Measurements from ENCODE around the gene PCBP3. TPM values are rescaled to one million over a fixed set of nuclear protein-coding genes. Genes with fewer than 3 reads are reported as not detected.

PCBP3 gene
- total RNA-seq, 2 experiments from 2014 or later = 1.9 to 2.2 TPM

DNA sequence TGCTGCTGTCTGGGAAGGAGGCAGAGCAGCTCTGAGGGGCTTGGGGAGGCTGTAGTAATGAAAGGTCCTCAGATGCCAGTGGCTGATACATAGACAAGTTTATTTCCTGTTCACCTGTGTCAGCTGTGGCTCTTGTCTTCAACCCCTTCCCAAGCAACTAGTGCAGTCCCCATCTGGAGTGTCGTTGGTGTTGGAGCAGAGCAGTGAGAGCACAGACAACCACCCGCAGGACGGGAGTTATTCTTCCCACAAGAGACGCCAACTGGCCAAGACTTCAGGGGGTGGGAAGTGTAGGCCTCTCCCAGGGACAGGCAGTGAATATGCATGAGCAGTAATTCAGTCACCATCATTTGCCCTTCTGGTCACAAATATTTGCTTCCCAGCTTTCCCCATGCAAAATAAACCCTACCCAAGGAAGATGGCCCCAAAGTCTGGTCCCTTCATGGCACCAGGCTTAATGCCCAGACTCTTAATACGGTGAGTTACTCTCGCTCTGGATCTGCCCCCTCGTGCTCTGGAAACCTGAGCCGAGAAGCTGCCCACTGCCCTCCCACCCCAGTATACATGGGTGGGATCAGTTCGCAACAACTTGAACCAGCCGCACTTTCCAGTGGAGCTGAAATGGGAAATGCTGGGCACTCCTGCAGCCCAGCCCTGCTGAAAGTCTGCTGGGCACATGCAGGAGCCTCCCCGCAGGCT lies 184.5 kb downstream of the PCBP3 start:
- Mint-ChIP-seq H3K9me3 (peaks cover 3% of the 10 kb centered on the region), H3K27me3 (no peaks in the 10 kb centered on the region), H3K27ac (peak overlapping the region; percentile 50), H3K4me3 (no peak overlapping the region), H3K36me3 (ENCODE audit: low read depth) (no peaks in the 10 kb centered on the region), H3K4me1 (ENCODE audit: low read depth) (peaks cover 21% of the 10 kb centered on the region)
- no peak for DNase-seq
- CTCF ChIA-PET = interaction anchor here (1.6 kb wide), 1 partner anchor 95 kb away, joined by 4 read pairs; no protein-coding TSS in a partner anchor
- intact Hi-C loops (cut with micrococcal nuclease) = loop anchor here (10.0 kb wide), 3 partner anchors 133 to 533 kb away; no protein-coding TSS in a partner anchor
- POLR2A ChIA-PET = interaction anchor here (1.5 kb wide), 1 partner anchor 8 kb away, joined by 3 read pairs; no protein-coding TSS in a partner anchor
- no peak for ATAC-seq
- TF ChIP-seq, protein P1, sequence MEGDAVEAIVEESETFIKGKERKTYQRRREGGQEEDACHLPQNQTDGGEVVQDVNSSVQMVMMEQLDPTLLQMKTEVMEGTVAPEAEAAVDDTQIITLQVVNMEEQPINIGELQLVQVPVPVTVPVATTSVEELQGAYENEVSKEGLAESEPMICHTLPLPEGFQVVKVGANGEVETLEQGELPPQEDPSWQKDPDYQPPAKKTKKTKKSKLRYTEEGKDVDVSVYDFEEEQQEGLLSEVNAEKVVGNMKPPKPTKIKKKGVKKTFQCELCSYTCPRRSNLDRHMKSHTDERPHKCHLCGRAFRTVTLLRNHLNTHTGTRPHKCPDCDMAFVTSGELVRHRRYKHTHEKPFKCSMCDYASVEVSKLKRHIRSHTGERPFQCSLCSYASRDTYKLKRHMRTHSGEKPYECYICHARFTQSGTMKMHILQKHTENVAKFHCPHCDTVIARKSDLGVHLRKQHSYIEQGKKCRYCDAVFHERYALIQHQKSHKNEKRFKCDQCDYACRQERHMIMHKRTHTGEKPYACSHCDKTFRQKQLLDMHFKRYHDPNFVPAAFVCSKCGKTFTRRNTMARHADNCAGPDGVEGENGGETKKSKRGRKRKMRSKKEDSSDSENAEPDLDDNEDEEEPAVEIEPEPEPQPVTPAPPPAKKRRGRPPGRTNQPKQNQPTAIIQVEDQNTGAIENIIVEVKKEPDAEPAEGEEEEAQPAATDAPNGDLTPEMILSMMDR (IDR thresholded peaks at IDR 0.05) = no peak

DNA sequence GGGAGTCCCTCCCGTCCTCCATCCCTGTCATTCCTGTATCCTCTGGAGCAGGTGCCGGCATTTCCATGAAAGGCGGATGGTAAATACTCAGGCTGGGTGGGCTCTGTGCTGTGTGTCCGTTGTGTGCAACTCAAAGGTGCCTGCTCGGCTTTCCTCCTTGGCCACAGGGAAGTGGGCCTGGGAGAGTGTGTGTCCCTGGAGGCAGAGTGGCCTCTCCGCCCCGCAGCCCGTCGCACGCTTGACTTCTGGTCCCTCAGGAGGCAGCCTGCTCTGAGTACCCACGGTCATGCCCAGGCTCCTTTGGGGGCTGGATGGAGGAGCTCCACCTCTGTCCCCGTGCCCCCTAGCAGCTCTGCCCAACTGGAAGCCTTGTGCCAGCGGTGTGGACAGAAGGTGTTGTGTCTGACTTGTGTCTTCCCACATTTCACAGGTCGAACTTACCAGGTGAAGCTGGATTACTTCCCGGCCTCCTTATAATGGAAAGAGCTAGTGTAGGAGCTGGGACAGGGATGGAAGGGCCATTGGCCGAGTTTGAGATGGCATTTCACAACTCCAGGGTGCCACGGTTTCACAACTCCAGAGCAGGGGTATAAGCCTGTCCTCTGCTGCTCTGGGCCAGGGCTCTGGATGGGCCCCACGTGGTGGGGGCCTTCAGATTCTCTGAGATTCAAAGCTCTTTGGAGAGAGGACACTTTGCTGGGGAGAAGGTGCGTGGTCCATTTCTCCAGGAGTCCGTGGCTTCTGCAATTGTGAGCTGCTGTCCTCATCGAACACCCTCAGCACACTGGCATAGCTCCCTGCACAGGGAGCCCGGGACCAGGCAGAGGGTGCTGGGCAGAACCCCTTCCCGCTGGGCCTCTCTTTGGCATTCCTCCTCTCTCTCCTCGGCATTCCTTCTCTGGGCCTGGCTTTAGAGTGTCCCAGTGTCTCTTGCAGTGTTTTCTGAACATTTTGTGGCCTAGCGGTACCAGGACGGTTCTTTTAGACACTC lies 185.3 kb downstream of the PCBP3 start:
- Mint-ChIP-seq H3K4me1 (ENCODE audit: low read depth) (peaks cover 21% of the 10 kb centered on the region), H3K4me3 (no peak overlapping the region), H3K27ac (no peak overlapping the region), H3K27me3 (no peaks in the 10 kb centered on the region), H3K9me3 (peaks cover 3% of the 10 kb centered on the region), H3K36me3 (ENCODE audit: low read depth) (no peaks in the 10 kb centered on the region)
- DNase-seq (no peak), ATAC-seq (no peak)
- intact Hi-C loops (cut with micrococcal nuclease) = loop anchor here (10.0 kb wide), 3 partner anchors 134 to 534 kb away; no protein-coding TSS in a partner anchor
- ChIA-PET POLR2A (interaction anchor here (0.8 to 1.5 kb wide), 3 partner anchors 9 to 18 kb away, joined by 3 read pairs; no protein-coding TSS in a partner anchor), CTCF (interaction anchor here (1.6 kb wide), 1 partner anchor 94 kb away, joined by 4 read pairs; no protein-coding TSS in a partner anchor)
- TF ChIP-seq, protein P1 (IDR thresholded peaks at IDR 0.05) = no peak

DNA sequence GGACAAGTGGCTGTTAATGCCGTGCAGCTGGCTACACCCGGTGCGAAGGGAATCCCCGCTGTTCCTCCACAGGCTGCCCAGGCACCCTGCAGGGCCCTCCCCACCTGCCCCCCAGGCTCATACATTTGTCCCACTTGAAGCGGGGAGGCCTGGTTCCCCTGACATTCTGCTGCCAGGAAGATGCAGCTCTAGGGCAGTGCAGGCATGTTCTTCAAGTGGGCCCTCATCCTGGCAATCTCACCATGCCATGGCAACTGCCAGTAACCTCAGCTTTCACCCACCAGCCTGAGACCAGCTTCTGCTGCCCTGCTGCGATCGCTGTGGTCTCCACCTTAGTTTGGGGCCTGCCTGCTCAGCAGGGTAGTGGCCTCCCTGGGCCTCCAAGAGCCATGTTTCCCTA lies 186.1 kb downstream of the PCBP3 start:
- H3K27me3 Mint-ChIP-seq = no peaks in the 10 kb centered on the region
- no peak for DNase-seq
- no peak for ATAC-seq
- H3K4me3 Mint-ChIP-seq = no peak overlapping the region
- POLR2A ChIA-PET = interaction anchor here (0.8 to 1.5 kb wide), 3 partner anchors 10 to 17 kb away, joined by 3 read pairs; no protein-coding TSS in a partner anchor
- peaks cover 21% of the 10 kb centered on the region for H3K4me1 Mint-ChIP-seq (ENCODE audit: low read depth)
- no peak overlapping the region for H3K27ac Mint-ChIP-seq
- intact Hi-C loops (cut with micrococcal nuclease) = loop anchor here (10.0 kb wide), 3 partner anchors 135 to 535 kb away; no protein-coding TSS in a partner anchor
- no peaks in the 10 kb centered on the region for H3K36me3 Mint-ChIP-seq (ENCODE audit: low read depth)
- peaks cover 3% of the 10 kb centered on the region for H3K9me3 Mint-ChIP-seq
- CTCF ChIA-PET = no interaction called here
- TF ChIP-seq, protein P1 (IDR thresholded peaks at IDR 0.05) = no peak

DNA sequence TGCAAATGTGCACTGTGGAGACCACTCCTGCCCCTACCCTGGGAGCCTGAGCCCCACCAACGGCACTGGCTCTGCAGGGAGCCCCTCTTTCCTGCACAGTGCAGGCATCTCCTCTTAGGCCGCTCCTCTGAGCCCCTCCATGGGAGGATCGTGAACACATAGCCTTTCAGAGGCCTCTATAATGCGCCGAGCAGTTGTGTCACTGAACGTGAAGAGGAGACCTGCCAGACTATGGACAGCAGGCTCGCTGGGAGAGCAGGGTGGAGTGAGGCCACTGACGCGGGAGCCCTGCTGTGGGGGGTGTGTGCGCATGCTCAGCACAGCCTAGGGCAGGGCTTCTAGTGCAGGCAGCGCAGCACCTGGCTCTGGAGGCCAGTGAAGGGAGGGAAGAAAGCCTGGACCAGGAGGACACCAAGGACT lies 186.7 kb downstream of the PCBP3 start:
- no peak for ATAC-seq
- peaks cover 21% of the 10 kb centered on the region for H3K4me1 Mint-ChIP-seq (ENCODE audit: low read depth)
- DNase-seq = no peak
- no peak overlapping the region for H3K4me3 Mint-ChIP-seq
- ChIA-PET POLR2A (no interaction called here), CTCF (no interaction called here)
- H3K27ac Mint-ChIP-seq = no peak overlapping the region
- intact Hi-C loops (cut with micrococcal nuclease) = no loop called here
- H3K36me3 Mint-ChIP-seq (ENCODE audit: low read depth) = no peaks in the 10 kb centered on the region
- TF ChIP-seq, protein P1 (IDR thresholded peaks at IDR 0.05) = no peak
- peaks cover 3% of the 10 kb centered on the region for H3K9me3 Mint-ChIP-seq
- H3K27me3 Mint-ChIP-seq = no peaks in the 10 kb centered on the region
